Measurements from ENCODE around the gene RNF167. TPM values are rescaled to one million over a fixed set of nuclear protein-coding genes. Genes with fewer than 3 reads are reported as not detected.
A peak's percentile ranks its signal among the peaks of the same experiment; 100 is the strongest.

The RNF167 gene
- total and polyA plus RNA-seq, 2 of the 13 experiments (the other 11 are each of a cell fraction or from before 2014, with no cell fraction given), result 44.1 to 45.4 TPM

DNA sequence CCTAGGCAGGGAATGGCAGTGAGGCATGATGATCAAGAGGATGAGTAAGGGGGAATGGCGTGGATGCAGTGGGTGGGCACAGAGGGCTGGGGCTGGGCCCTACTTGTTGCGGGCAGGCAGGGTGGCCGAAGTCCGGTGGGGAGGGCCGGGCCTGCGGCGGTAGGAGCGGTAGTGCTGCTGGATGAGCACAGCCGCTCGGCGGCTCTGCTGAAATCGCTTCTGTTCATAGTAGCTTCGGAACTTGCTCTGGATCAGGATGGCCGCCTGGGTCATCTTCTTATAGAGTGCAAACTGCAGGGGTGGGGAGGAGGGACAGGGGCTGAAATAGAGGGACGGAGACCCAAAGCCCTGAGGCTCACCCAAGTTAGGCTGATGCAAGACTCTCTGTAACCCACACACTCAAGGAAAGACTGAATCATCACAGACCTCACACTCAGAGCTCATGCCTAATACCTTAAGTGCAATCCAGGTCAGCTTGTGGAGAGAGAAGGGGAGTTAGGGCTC, 29.0 kb downstream of the RNF167 start (continued):
- TF ChIP-seq, protein P1, sequence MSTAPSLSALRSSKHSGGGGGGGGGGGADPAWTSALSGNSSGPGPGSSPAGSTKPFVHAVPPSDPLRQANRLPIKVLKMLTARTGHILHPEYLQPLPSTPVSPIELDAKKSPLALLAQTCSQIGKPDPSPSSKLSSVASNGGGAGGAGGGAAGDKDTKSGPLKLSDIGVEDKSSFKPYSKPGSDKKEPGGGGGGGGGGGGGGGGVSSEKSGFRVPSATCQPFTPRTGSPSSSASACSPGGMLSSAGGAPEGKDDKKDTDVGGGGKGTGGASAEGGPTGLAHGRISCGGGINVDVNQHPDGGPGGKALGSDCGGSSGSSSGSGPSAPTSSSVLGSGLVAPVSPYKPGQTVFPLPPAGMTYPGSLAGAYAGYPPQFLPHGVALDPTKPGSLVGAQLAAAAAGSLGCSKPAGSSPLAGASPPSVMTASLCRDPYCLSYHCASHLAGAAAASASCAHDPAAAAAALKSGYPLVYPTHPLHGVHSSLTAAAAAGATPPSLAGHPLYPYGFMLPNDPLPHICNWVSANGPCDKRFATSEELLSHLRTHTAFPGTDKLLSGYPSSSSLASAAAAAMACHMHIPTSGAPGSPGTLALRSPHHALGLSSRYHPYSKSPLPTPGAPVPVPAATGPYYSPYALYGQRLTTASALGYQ (CRISPR knock-in tag; IDR thresholded peaks at IDR 0.05), result no peak
- TF ChIP-seq SAP130 (CRISPR knock-in tag; IDR thresholded peaks at IDR 0.05; ENCODE audit: low read depth) (peak; percentile 56), ZIK1 (CRISPR knock-in tag; IDR thresholded peaks at IDR 0.05; ENCODE audit: borderline replicate concordance, low read depth) (peak; percentile 62; the same call in 1 of the 2 replicates), HNRNPLL (IDR thresholded peaks at IDR 0.05; ENCODE audit: low read depth, low read length, poor library complexity, severe bottlenecking) (peak; percentile 23), HNRNPL (IDR thresholded peaks at IDR 0.05; ENCODE audit: low read depth, low read length) (no peak), ZNF431 (CRISPR knock-in tag; IDR thresholded peaks at IDR 0.05; ENCODE audit: borderline replicate concordance, low read depth) (0 out of 2 replicates have a peak, but pooled peaks have one; percentile 4), ZNF879 (CRISPR knock-in tag; IDR thresholded peaks at IDR 0.05) (peak; percentile 74; the same call in 1 of the 2 replicates), ZSCAN31 (CRISPR knock-in tag; IDR thresholded peaks at IDR 0.05; ENCODE audit: low read depth) (peak; percentile 56; the same call in 1 of the 2 replicates)
- TF ChIP-seq, protein P2, sequence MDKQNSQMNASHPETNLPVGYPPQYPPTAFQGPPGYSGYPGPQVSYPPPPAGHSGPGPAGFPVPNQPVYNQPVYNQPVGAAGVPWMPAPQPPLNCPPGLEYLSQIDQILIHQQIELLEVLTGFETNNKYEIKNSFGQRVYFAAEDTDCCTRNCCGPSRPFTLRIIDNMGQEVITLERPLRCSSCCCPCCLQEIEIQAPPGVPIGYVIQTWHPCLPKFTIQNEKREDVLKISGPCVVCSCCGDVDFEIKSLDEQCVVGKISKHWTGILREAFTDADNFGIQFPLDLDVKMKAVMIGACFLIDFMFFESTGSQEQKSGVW (CRISPR knock-in tag; IDR thresholded peaks at IDR 0.05; ENCODE audit: borderline replicate concordance), result no peak
- TF ChIP-seq, protein P3, sequence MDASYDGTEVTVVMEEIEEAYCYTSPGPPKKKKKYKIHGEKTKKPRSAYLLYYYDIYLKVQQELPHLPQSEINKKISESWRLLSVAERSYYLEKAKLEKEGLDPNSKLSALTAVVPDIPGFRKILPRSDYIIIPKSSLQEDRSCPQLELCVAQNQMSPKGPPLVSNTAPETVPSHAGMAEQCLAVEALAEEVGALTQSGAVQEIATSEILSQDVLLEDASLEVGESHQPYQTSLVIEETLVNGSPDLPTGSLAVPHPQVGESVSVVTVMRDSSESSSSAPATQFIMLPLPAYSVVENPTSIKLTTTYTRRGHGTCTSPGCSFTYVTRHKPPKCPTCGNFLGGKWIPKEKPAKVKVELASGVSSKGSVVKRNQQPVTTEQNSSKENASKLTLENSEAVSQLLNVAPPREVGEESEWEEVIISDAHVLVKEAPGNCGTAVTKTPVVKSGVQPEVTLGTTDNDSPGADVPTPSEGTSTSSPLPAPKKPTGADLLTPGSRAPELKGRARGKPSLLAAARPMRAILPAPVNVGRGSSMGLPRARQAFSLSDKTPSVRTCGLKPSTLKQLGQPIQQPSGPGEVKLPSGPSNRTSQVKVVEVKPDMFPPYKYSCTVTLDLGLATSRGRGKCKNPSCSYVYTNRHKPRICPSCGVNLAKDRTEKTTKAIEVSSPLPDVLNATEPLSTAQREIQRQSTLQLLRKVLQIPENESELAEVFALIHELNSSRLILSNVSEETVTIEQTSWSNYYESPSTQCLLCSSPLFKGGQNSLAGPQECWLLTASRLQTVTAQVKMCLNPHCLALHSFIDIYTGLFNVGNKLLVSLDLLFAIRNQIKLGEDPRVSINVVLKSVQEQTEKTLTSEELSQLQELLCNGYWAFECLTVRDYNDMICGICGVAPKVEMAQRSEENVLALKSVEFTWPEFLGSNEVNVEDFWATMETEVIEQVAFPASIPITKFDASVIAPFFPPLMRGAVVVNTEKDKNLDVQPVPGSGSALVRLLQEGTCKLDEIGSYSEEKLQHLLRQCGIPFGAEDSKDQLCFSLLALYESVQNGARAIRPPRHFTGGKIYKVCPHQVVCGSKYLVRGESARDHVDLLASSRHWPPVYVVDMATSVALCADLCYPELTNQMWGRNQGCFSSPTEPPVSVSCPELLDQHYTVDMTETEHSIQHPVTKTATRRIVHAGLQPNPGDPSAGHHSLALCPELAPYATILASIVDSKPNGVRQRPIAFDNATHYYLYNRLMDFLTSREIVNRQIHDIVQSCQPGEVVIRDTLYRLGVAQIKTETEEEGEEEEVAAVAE (CRISPR knock-in tag; IDR thresholded peaks at IDR 0.05; ENCODE audit: borderline replicate concordance), result no peak

Measured in HepG2 (cell line).